SK-N-SH (cell line): ENCODE measurements around the gene CPLANE2. TPM values are rescaled to one million over a fixed set of nuclear protein-coding genes. Genes with fewer than 3 reads are reported as not detected.
A peak's percentile ranks its signal among the peaks of the same experiment; 100 is the strongest.

Experiments used
- CTCF ChIA-PET: fragments of 300-600, 350-600 bp; formaldehyde crosslinking; extraction: SDS; loops from one replicate; lab custom pipeline; 2021; lab: Yijun Ruan, JAX
- POLR2A ChIA-PET: fragments of 350-600 bp; sonication (Branson Sonifier 250); formaldehyde crosslinking; extraction: SDS; loops from one replicate; lab custom pipeline; 2020; ENCODE audit warnings: antibody characterized with exemption, inconsistent platforms; lab: Yijun Ruan, JAX
- DNase-seq: peaks from one replicate; pipeline ENCODE4 v3.0.0; 2012
- H2AFZ ChIP-seq: fragments of 200-600 bp; sonication (generic); 2 replicates; pipeline ENCODE4 v1.8.1; 2016; ENCODE audit warnings: antibody characterized with exemption, mild to moderate bottlenecking, low read depth
- H3F3A ChIP-seq: fragments of 200-600 bp; sonication (generic); replicated peaks from 2 replicates; pipeline ENCODE3; 2016; ENCODE audit warnings: antibody characterized with exemption, mild to moderate bottlenecking; ENCODE audit not compliant: insufficient read depth
- H3K27ac ChIP-seq, 2 experiments: fragments of 200-500 bp in 1 of 2; fragments of 200-600 bp in 1 of 2; sonication (Bioruptor generic) in 1 of 2; sonication (generic), shearing (Covaris generic) in 1 of 2; 2 replicates each; pipeline versions ENCODE4 v1.5.1 to v1.6.1; 2014 to 2016; ENCODE audit warnings: low read depth in 2 of 2, inconsistent platforms in 1 of 2, low read length in 1 of 2, mild to moderate bottlenecking in 1 of 2, mixed read lengths in 1 of 2
- H3K27me3 ChIP-seq: fragments of 200-600 bp; sonication (generic), shearing (Covaris generic); 2 replicates; pipeline ENCODE4 v1.6.1; 2016; ENCODE audit warnings: mixed run types; ENCODE audit not compliant: insufficient read depth
- H3K36me3 ChIP-seq, 2 experiments: fragments of 200-500 bp in 1 of 2; fragments of 200-600 bp in 1 of 2; sonication (Bioruptor generic) in 1 of 2; sonication (generic) in 1 of 2; replicated peaks in 1 of 2; 2 replicates each; pipeline versions ENCODE3 to v1.5.1; 2014 to 2016; ENCODE audit warnings: low read length in 1 of 2, mild to moderate bottlenecking in 1 of 2; ENCODE audit not compliant: insufficient read depth in 2 of 2, control insufficient read depth in 1 of 2
- H3K4me1 ChIP-seq, 2 experiments: fragments of 200-500 bp in 1 of 2; fragments of 200-600 bp in 1 of 2; sonication (Bioruptor generic) in 1 of 2; sonication (generic), shearing (Covaris generic) in 1 of 2; 2 replicates each; pipeline versions ENCODE4 v1.5.1 to v1.6.1; 2014 to 2016; ENCODE audit warnings: low read depth in 1 of 2, low read length in 1 of 2, mixed run types in 1 of 2; ENCODE audit not compliant: insufficient read depth in 2 of 2, control insufficient read depth in 1 of 2
- H3K4me2 ChIP-seq: fragments of 200-600 bp; sonication (generic), shearing (Covaris generic); 2 replicates; pipeline ENCODE4 v1.6.1; 2017; ENCODE audit warnings: mixed run types
- H3K4me3 ChIP-seq, 2 experiments: fragments of 200-500 bp in 1 of 2; fragments of 200-600 bp in 1 of 2; sonication (Bioruptor generic) in 1 of 2; sonication (generic), shearing (Covaris generic) in 1 of 2; 2 replicates each; pipeline versions ENCODE4 v1.5.1 to v1.8.1; 2014 to 2016; ENCODE audit warnings: low read depth in 2 of 2, inconsistent platforms in 1 of 2, low read length in 1 of 2, mild to moderate bottlenecking in 1 of 2, mixed read lengths in 1 of 2, moderate library complexity in 1 of 2
- H3K79me2 ChIP-seq: fragments of 200-600 bp; sonication (generic); 2 replicates; pipeline ENCODE4 v1.8.1; 2017; ENCODE audit warnings: mild to moderate bottlenecking; ENCODE audit not compliant: insufficient read depth
- H3K9ac ChIP-seq: fragments of 200-600 bp; sonication (generic); 2 replicates; pipeline ENCODE4 v1.6.1; 2017; ENCODE audit warnings: mixed run types
- H3K9me2 ChIP-seq: fragments of 200-600 bp; sonication (generic); 2 replicates; pipeline ENCODE4 v1.6.1; 2017; ENCODE audit warnings: mixed run types
- H3K9me3 ChIP-seq: fragments of 200-600 bp; sonication (generic); 2 replicates; pipeline ENCODE4 v1.6.1; 2017; ENCODE audit warnings: mixed run types, mild to moderate bottlenecking, moderate library complexity
- H4K20me1 ChIP-seq: fragments of 200-600 bp; sonication (generic); 2 replicates; pipeline ENCODE4 v1.6.1; 2017; ENCODE audit warnings: mild to moderate bottlenecking, mixed run types; ENCODE audit not compliant: insufficient read depth
- CHD2 ChIP-seq: fragments of 150-350 bp; IDR thresholded peaks from 2 replicates; pipeline ENCODE4 v1.6.1; 2018; ENCODE audit warnings: low read length; ENCODE audit not compliant: partially characterized antibody
- EP300 ChIP-seq, 2 experiments: IDR thresholded peaks; 2 replicates each; pipeline versions ENCODE4 v1.4.0 to v1.6.1; 2012; ENCODE audit warnings: borderline replicate concordance in 1 of 2, low read depth in 1 of 2, low read length in 1 of 2
- EZH2phosphoT487 ChIP-seq: fragments of 200-600 bp; sonication (generic); IDR thresholded peaks from 2 replicates; pipeline ENCODE4 v1.6.1; 2017; ENCODE audit warnings: low read depth, mixed run types, mild to moderate bottlenecking, antibody characterized with exemption, moderate library complexity, borderline replicate concordance
- FOXJ3 ChIP-seq: sonication (generic); formaldehyde crosslinking; IDR thresholded peaks from 2 replicates; pipeline ENCODE4 v1.5.1; 2020; ENCODE audit warnings: mild to moderate bottlenecking, missing genetic modification reagents
- GATA2 ChIP-seq: sonication (generic); formaldehyde crosslinking; IDR thresholded peaks from 2 replicates; pipeline ENCODE4 v1.5.0; 2020; ENCODE audit warnings: mild to moderate bottlenecking, missing genetic modification reagents
- MEF2A ChIP-seq: IDR thresholded peaks from 2 replicates; pipeline ENCODE4 v1.4.0; 2012; ENCODE audit warnings: low read depth, borderline replicate concordance
- POLR2AphosphoS5 ChIP-seq: IDR thresholded peaks from 2 replicates; pipeline ENCODE4 v1.6.1; 2012; ENCODE audit warnings: low read depth, low read length
- RAD21 ChIP-seq: IDR thresholded peaks from 2 replicates; pipeline ENCODE4 v1.6.1; 2012; ENCODE audit warnings: mild to moderate bottlenecking, low read length
- RXRA ChIP-seq: IDR thresholded peaks from 2 replicates; pipeline ENCODE4 v1.4.0; 2012; ENCODE audit warnings: low read depth, mild to moderate bottlenecking, borderline replicate concordance
- SMC3 ChIP-seq: IDR thresholded peaks from 2 replicates; pipeline ENCODE4 v1.6.1; 2012; ENCODE audit warnings: low read depth, low read length, improper control_type of control experiment
- TAF1 ChIP-seq: IDR thresholded peaks from 2 replicates; pipeline ENCODE4 v1.6.1; 2012; ENCODE audit warnings: low read depth, mild to moderate bottlenecking, low read length, moderate library complexity, borderline replicate concordance
- TCF12 ChIP-seq: IDR thresholded peaks from 2 replicates; pipeline ENCODE4 v1.4.0; 2012
- YY1 ChIP-seq: IDR thresholded peaks from 2 replicates; pipeline ENCODE4 v1.4.0; 2012; ENCODE audit warnings: low read depth, mild to moderate bottlenecking
- ZBTB33 ChIP-seq: IDR thresholded peaks from 2 replicates; pipeline ENCODE4 v1.4.0; 2012; ENCODE audit warnings: low read depth, borderline replicate concordance
- WGBS: methylation state at CpG from one replicate; pipeline ENCODE4 v1.1.6; 2017; ENCODE audit warnings: low lambda C conversion rate; 5-methylcytosine and 5-hydroxymethylcytosine counted together
- polyA plus RNA-seq, 3 experiments: library from polyadenylated mRNA; depleted of rRNA; stranded (reverse); fragments of >200 nt; gene quantifications; 2 replicates each; pipeline ENCODE4 v1.2.3, GENCODE V29; 2012
- TF ChIP-seq, protein P1 (sequence below): fragments of 200-600 bp; sonication (generic); IDR thresholded peaks from 2 replicates; pipeline ENCODE4 v1.6.1; 2017; ENCODE audit warnings: antibody characterized with exemption, mild to moderate bottlenecking, moderate library complexity
- TF ChIP-seq, protein P2 (sequence below): fragments of 150-350 bp; IDR thresholded peaks from 2 replicates; pipeline ENCODE4 v1.6.1; 2017; ENCODE audit warnings: antibody characterized with exemption, low read length, low read depth, borderline replicate concordance
- TF ChIP-seq, protein P3 (sequence below): IDR thresholded peaks from 2 replicates; pipeline ENCODE4; 2012

The CPLANE2 gene
- polyA plus RNA-seq, 1 of the 3 experiments (the other 2 are of a cell fraction): 8.6 TPM

- ChIA-PET POLR2A (interaction anchor here (0.7 kb wide), 1 partner anchor 41 kb away, joined by 3 read pairs; no protein-coding TSS in a partner anchor), CTCF (interaction anchor here (0.5 to 6.8 kb wide), 13 partner anchors 8 to 162 kb away, joined by 3 to 43 read pairs (median 4); partner anchors contain the start of genes FAM131C and SZRD1)
- peaks cover 0 to 22% of the 10 kb centered on the region in 2 experiments; a peak in 1 of 4 replicates for H3K4me1 ChIP-seq
- H3F3A ChIP-seq: peaks cover 11% of the 10 kb centered on the region
- no peak overlapping the region for H3K4me2 ChIP-seq
- TF ChIP-seq, protein P1, sequence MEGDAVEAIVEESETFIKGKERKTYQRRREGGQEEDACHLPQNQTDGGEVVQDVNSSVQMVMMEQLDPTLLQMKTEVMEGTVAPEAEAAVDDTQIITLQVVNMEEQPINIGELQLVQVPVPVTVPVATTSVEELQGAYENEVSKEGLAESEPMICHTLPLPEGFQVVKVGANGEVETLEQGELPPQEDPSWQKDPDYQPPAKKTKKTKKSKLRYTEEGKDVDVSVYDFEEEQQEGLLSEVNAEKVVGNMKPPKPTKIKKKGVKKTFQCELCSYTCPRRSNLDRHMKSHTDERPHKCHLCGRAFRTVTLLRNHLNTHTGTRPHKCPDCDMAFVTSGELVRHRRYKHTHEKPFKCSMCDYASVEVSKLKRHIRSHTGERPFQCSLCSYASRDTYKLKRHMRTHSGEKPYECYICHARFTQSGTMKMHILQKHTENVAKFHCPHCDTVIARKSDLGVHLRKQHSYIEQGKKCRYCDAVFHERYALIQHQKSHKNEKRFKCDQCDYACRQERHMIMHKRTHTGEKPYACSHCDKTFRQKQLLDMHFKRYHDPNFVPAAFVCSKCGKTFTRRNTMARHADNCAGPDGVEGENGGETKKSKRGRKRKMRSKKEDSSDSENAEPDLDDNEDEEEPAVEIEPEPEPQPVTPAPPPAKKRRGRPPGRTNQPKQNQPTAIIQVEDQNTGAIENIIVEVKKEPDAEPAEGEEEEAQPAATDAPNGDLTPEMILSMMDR: peak; percentile 46
- TF ChIP-seq SMC3: peak; percentile 63
- no peak for TF ChIP-seq FOXJ3
- TF ChIP-seq RAD21: peak; percentile 56
- no peaks in the 10 kb centered on the region for H3K36me3 ChIP-seq
- WGBS: 85% methylated on average over 8 of the region's 12 CpGs
- no peak overlapping the region for H3K4me3 ChIP-seq
- H3K27me3 ChIP-seq: no peaks in the 10 kb centered on the region
- no peak overlapping the region for H2AFZ ChIP-seq
- DNase-seq: peak; percentile 62
- no peaks in the 10 kb centered on the region for H4K20me1 ChIP-seq
- H3K79me2 ChIP-seq: no peaks in the 10 kb centered on the region
- no peaks in the 10 kb centered on the region for H3K9me3 ChIP-seq
- H3K27ac ChIP-seq: no peak overlapping the region
- no peaks in the 10 kb centered on the region for H3K9me2 ChIP-seq
- no peak overlapping the region for H3K9ac ChIP-seq
These were observed 32.2 kb downstream of the CPLANE2 start for GRCh38 chr1:16204634-16205333.

GRCh38 chr1:16204216-16204615 lies 32.8 kb downstream of the CPLANE2 start:
- H3K4me2 ChIP-seq: no peak overlapping the region
- H3K9me2 ChIP-seq: no peaks in the 10 kb centered on the region
- 85% methylated on average over 2 of the region's 2 CpGs for WGBS
- peaks cover 0 to 22% of the 10 kb centered on the region in 2 experiments; a peak in 1 of 4 replicates for H3K4me1 ChIP-seq
- H3K36me3 ChIP-seq: no peaks in the 10 kb centered on the region
- ChIA-PET CTCF (interaction anchor here (0.8 to 6.8 kb wide), 11 partner anchors 8 to 162 kb away, joined by 3 to 43 read pairs (median 4); partner anchors contain the start of genes FAM131C and SZRD1), POLR2A (no interaction called here)
- H4K20me1 ChIP-seq: no peaks in the 10 kb centered on the region
- no peak for DNase-seq
- H3K27me3 ChIP-seq: no peaks in the 10 kb centered on the region
- peaks cover 11% of the 10 kb centered on the region for H3F3A ChIP-seq
- no peaks in the 10 kb centered on the region for H3K79me2 ChIP-seq
- no peak overlapping the region for H3K4me3 ChIP-seq
- no peak overlapping the region for H3K27ac ChIP-seq
- H2AFZ ChIP-seq: no peak overlapping the region
- H3K9me3 ChIP-seq: no peaks in the 10 kb centered on the region
- no peak overlapping the region for H3K9ac ChIP-seq
- TF ChIP-seq RXRA: no peak
- no peak for TF ChIP-seq TAF1
- no peak for TF ChIP-seq TCF12
- no peak for TF ChIP-seq CHD2
- TF ChIP-seq, protein P1: no peak
- TF ChIP-seq, protein P2, sequence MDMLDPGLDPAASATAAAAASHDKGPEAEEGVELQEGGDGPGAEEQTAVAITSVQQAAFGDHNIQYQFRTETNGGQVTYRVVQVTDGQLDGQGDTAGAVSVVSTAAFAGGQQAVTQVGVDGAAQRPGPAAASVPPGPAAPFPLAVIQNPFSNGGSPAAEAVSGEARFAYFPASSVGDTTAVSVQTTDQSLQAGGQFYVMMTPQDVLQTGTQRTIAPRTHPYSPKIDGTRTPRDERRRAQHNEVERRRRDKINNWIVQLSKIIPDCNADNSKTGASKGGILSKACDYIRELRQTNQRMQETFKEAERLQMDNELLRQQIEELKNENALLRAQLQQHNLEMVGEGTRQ: no peak
- TF ChIP-seq GATA2 (CRISPR knock-in tag): no peak
- no peak for TF ChIP-seq ZBTB33
- TF ChIP-seq RAD21: no peak
- TF ChIP-seq EP300 (IDR thresholded peaks at IDR 0.05; ENCODE audit: borderline replicate concordance in 1 of 2, low read depth in 1 of 2, low read length in 1 of 2): no peak
- TF ChIP-seq MEF2A: no peak
- no peak for TF ChIP-seq POLR2AphosphoS5
- no peak for TF ChIP-seq EZH2phosphoT487
- TF ChIP-seq YY1: no peak
- TF ChIP-seq, protein P3, sequence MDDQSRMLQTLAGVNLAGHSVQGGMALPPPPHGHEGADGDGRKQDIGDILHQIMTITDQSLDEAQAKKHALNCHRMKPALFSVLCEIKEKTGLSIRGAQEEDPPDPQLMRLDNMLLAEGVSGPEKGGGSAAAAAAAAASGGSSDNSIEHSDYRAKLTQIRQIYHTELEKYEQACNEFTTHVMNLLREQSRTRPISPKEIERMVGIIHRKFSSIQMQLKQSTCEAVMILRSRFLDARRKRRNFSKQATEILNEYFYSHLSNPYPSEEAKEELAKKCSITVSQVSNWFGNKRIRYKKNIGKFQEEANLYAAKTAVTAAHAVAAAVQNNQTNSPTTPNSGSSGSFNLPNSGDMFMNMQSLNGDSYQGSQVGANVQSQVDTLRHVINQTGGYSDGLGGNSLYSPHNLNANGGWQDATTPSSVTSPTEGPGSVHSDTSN: no peak
